Prostate gland (tissue), 2 donors: ENCODE measurements around the gene PURA. TPM values are rescaled to one million over a fixed set of nuclear protein-coding genes. Genes with fewer than 3 reads are reported as not detected.
A peak's percentile ranks its signal among the peaks of the same experiment; 100 is the strongest.

ENCODE experiments used
- DNase-seq: peaks from one replicate; pipeline ENCODE4 v3.0.0-alpha.2; 2019; ENCODE audit warnings: low spot score
- H3K27ac ChIP-seq, 2 donors: fragments of 200-600 bp; sonication (generic); 2 replicates each; pipeline ENCODE4 v1.5.1; 2017 to 2019
- H3K27me3 ChIP-seq: fragments of 200-600 bp; sonication (generic); replicated peaks from 2 replicates; pipeline ENCODE4 v1.5.1; 2019; ENCODE audit not compliant: insufficient read depth
- H3K36me3 ChIP-seq, 2 donors: fragments of 200-600 bp; sonication (generic); 1 replicate in 1 of 2; 2 replicates in 1 of 2; pipeline versions ENCODE4 v1.5.1 to v1.8.1; 2017 to 2019
- H3K4me1 ChIP-seq: fragments of 200-600 bp; sonication (generic); replicated peaks from 2 replicates; pipeline ENCODE4 v1.5.1; 2019
- H3K4me3 ChIP-seq, 2 donors: fragments of 200-600 bp; sonication (generic); 2 replicates each; pipeline ENCODE4 v1.5.1; 2017 to 2019
- H3K9me3 ChIP-seq: fragments of 200-600 bp; sonication (generic); 2 replicates; pipeline ENCODE4 v1.5.1; 2017
- POLR2A ChIP-seq: fragments of 450-650 bp; IDR thresholded peaks from one replicate; pipeline ENCODE4 v1.6.1; 2016; ENCODE audit warnings: antibody characterized with exemption, mild to moderate bottlenecking
- POLR2AphosphoS5 ChIP-seq: sonication (generic); formaldehyde crosslinking; IDR thresholded peaks from one replicate; pipeline ENCODE4 v1.6.1; 2017; ENCODE audit warnings: antibody characterized with exemption
- WGBS: methylation state at CpG from one replicate; pipeline ENCODE4 v1.1.5; 2018; 5-methylcytosine and 5-hydroxymethylcytosine counted together
- intact Hi-C: fragments of 100-400 bp; cut with DNase I; formaldehyde crosslinking; loops from one replicate; pipeline ENCODE4 v1.14.2; 2022
- total RNA-seq, 2 donors: library from RNA; depleted of rRNA; stranded (reverse); fragments of >200 nt; gene quantifications; one replicate each; pipeline ENCODE4 v1.1.0, GENCODE V29; 2016
- TF ChIP-seq, protein P1 (sequence below), 4 experiments: fragments of 200-600 bp in 2 of 4; fragments of 450-650 bp in 2 of 4; sonication (generic) in 2 of 4; IDR thresholded peaks; 1 replicate in 3 of 4; 2 replicates in 1 of 4; pipeline ENCODE4 v1.5.1; 2016 to 2019; ENCODE audit warnings: antibody characterized with exemption in 4 of 4, mild to moderate bottlenecking in 2 of 4, moderate library complexity in 2 of 4

Gene PURA
- total RNA-seq, 2 donors from 2014 or later: 24.2 to 27.2 TPM

DNA sequence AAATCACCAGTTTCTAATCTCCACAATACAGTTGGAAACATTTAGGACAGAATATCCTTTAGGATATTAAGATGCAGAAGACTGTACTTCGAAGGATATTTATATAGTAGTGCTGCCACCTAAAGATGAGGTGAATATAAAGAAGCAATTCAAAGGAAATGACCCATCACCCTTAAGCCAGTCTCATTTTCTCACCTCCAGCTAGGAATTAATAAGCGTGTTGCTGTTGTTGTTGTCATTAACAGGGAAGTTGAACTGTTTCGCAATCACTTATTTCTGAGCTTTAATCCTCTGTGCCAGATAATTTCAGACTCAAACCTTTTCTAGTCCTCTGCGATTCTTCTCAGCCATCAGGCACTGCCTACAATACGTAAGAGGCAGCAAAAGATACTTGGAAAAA is 7.8 kb upstream of the PURA start:
- Histone ChIP-seq H3K4me1 (peaks cover 4% of the 10 kb centered on the region), H3K4me3 (no peak overlapping the region), H3K27ac (no peak overlapping the region), H3K9me3 (no peaks in the 10 kb centered on the region), H3K36me3 (no peaks in the 10 kb centered on the region), H3K27me3 (no peaks in the 10 kb centered on the region)
- WGBS: 64% methylated on average over 5 of the region's 5 CpGs
- no peak for DNase-seq
- TF ChIP-seq POLR2AphosphoS5: no peak
- TF ChIP-seq, protein P1, sequence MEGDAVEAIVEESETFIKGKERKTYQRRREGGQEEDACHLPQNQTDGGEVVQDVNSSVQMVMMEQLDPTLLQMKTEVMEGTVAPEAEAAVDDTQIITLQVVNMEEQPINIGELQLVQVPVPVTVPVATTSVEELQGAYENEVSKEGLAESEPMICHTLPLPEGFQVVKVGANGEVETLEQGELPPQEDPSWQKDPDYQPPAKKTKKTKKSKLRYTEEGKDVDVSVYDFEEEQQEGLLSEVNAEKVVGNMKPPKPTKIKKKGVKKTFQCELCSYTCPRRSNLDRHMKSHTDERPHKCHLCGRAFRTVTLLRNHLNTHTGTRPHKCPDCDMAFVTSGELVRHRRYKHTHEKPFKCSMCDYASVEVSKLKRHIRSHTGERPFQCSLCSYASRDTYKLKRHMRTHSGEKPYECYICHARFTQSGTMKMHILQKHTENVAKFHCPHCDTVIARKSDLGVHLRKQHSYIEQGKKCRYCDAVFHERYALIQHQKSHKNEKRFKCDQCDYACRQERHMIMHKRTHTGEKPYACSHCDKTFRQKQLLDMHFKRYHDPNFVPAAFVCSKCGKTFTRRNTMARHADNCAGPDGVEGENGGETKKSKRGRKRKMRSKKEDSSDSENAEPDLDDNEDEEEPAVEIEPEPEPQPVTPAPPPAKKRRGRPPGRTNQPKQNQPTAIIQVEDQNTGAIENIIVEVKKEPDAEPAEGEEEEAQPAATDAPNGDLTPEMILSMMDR (IDR thresholded peaks at IDR 0.05): no peak
- no peak for TF ChIP-seq POLR2A
- intact Hi-C loops: loop anchor here (5.0 kb wide), 1 partner anchor 51 kb away; no protein-coding TSS in a partner anchor

DNA sequence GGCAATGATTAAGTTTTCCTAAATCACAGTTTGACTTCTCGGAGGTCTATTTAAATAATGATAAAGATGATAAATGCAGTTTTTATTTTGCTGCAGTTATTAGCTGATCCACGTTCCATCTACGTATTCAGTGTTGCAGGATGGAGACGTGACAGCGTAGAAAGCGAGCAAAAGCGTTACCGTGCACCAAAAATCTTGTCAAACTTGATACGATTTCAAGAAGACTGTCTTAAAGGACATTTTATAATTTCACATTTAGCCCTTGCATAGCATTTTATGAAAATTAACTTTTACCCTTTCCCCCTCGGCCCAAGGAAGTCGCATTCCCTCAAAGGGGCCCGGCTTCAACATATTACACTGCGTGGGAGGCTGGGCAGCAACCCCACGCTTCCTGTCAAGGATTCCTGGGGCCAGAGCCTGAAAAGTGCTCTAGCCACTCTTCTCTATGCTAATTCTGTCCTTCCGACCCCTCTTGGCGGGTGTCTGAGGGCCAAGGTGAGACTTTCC is 7.1 kb upstream of the PURA start:
- no peaks in the 10 kb centered on the region for H3K27me3 ChIP-seq
- H3K9me3 ChIP-seq: no peaks in the 10 kb centered on the region
- peak overlapping the region; percentile 69 to 77 for H3K4me3 ChIP-seq
- WGBS: 56% methylated on average over 16 of the region's 16 CpGs
- TF ChIP-seq POLR2AphosphoS5 (no peak), POLR2A (no peak)
- TF ChIP-seq, protein P1 (IDR thresholded peaks at IDR 0.05): no peak
- no peaks in the 10 kb centered on the region for H3K36me3 ChIP-seq
- intact Hi-C loops: loop anchor here (5.0 kb wide), 1 partner anchor 50 kb away; no protein-coding TSS in a partner anchor
- H3K27ac ChIP-seq: peak overlapping the region; percentile 98
- DNase-seq: no peak
- peaks cover 4% of the 10 kb centered on the region for H3K4me1 ChIP-seq

DNA sequence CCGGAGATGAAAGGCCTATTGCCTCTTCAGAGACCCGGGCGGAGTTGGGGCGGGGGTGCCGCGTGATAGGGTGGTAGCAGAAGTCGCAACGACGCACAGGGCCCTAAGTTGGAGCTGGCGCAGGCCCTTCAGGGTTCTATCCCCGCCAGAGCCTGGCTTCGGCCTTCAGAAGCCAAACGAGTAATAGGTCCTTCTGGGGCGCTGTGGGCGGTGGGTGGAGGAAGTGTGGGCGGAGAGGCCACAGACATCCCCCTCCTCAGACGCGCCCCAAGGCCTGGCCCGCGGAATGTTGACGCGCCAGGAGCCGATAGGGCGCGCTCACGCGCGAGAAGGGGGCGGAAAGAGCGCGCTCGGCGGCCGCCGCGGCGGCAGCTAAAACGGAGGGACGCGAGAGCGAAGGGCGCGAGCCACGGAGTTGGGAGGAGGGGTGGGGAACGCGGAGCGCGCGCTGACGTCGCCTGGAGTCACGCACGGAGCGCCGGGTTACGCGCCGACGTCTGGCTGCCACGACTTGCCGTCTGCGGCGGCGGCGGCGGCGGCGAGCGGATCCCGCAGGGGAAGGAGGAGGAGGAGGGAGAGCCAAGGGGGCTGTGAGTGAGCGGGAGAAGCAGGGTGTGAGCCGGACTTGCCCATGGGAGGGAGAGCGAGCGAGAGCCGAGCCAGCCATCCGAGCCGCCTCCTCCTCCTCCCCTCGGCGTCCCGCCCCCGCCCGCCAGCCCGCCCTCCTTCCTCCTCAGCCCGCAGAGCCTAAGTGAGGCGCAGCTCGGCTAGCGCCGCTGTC is 6.4 kb upstream of the PURA start:
- Histone ChIP-seq H3K4me1 (peaks cover 4% of the 10 kb centered on the region), H3K27ac (peak overlapping the region; percentile 98), H3K9me3 (no peaks in the 10 kb centered on the region), H3K36me3 (no peaks in the 10 kb centered on the region), H3K4me3 (peak overlapping the region; percentile 69 to 77), H3K27me3 (no peaks in the 10 kb centered on the region)
- WGBS: under 1% methylated on average over 60 of the region's 88 CpGs
- DNase-seq: peak; percentile 92
- TF ChIP-seq POLR2AphosphoS5 (peak; percentile 69), POLR2A (peak; percentile 72)
- TF ChIP-seq, protein P1 (IDR thresholded peaks at IDR 0.05): peak in 2 of 4 experiments; percentile 37 to 43
- intact Hi-C loops: loop anchor here (5.0 kb wide), 1 partner anchor 50 kb away; no protein-coding TSS in a partner anchor

- WGBS: 3% methylated on average over 43 of the region's 52 CpGs
- peak overlapping the region; percentile 69 to 77 for H3K4me3 ChIP-seq
- no peaks in the 10 kb centered on the region for H3K36me3 ChIP-seq
- TF ChIP-seq POLR2A (no peak), POLR2AphosphoS5 (no peak)
- TF ChIP-seq, protein P1 (IDR thresholded peaks at IDR 0.05): no peak
- peak overlapping the region; percentile 98 for H3K27ac ChIP-seq
- no peaks in the 10 kb centered on the region for H3K9me3 ChIP-seq
- no peak for DNase-seq
- no peaks in the 10 kb centered on the region for H3K27me3 ChIP-seq
- H3K4me1 ChIP-seq: peaks cover 7% of the 10 kb centered on the region
- intact Hi-C loops: loop anchor here (5.0 kb wide), 1 partner anchor 49 kb away; no protein-coding TSS in a partner anchor
Measured at GRCh38 chr5:140108093-140109017, 5.6 kb upstream of the PURA start.
